Panc1 (cell line): ENCODE measurements around the gene ALPL. TPM values are rescaled to one million over a fixed set of nuclear protein-coding genes. Genes with fewer than 3 reads are reported as not detected.

Experiments used
- ATAC-seq: fragments of 200-7000 bp; cut with Tn5 transposase; 2 replicates; pipeline ENCODE4 v1.9.1; 2020; ENCODE audit warnings: mild to moderate bottlenecking, moderate library complexity
- BruUV-seq: library from RNA; stranded (reverse); fragments of 400-500 nt; replicated peaks from 2 replicates; lab custom pipeline; 2021; lab: Mats Ljungman, UMichigan
- CTCF ChIA-PET: fragments of 300-600 bp; sonication (Branson Sonifier 250); formaldehyde crosslinking; loops from one replicate; lab custom pipeline; 2022; ENCODE audit warnings: antibody characterized with exemption; lab: Charles Lee
- POLR2A ChIA-PET: fragments of 300-600 bp; sonication (Branson Sonifier 250); formaldehyde crosslinking; loops from one replicate; lab custom pipeline; 2022; ENCODE audit warnings: antibody characterized with exemption; lab: Charles Lee
- DNase-seq: peaks from one replicate; pipeline ENCODE4 v3.0.0-alpha.2; 2010; ENCODE audit warnings: low read depth, low spot score
- H3K27ac ChIP-seq: 2 replicates; pipeline ENCODE4 v1.5.1; 2011; ENCODE audit warnings: mild to moderate bottlenecking, low read length, inconsistent platforms
- H3K27me3 ChIP-seq: fragments of 200-500 bp; sonication (Bioruptor generic); 2 replicates; pipeline ENCODE4 v1.6.0; 2014; ENCODE audit warnings: low read length, inconsistent platforms; ENCODE audit not compliant: control insufficient read depth, insufficient read depth
- H3K36me3 ChIP-seq: fragments of 200-500 bp; sonication (Bioruptor generic); 2 replicates; pipeline ENCODE4 v1.5.1; 2014; ENCODE audit warnings: inconsistent platforms, mild to moderate bottlenecking, low read length, moderate library complexity; ENCODE audit not compliant: control insufficient read depth, insufficient read depth
- H3K4me1 ChIP-seq: 2 replicates; pipeline ENCODE4 v1.5.1; 2011; ENCODE audit warnings: inconsistent platforms, mild to moderate bottlenecking, low read length, moderate library complexity; ENCODE audit not compliant: control insufficient read depth, insufficient read depth
- H3K4me3 ChIP-seq, 2 experiments: 2 replicates each; pipeline ENCODE4 v1.5.1; 2011 to 2012; ENCODE audit warnings: low read depth in 2 of 2, low read length in 2 of 2, mild to moderate bottlenecking in 2 of 2, inconsistent platforms in 1 of 2, moderate library complexity in 1 of 2
- H3K9me3 ChIP-seq: fragments of 200-500 bp; sonication (Bioruptor generic); 2 replicates; pipeline ENCODE4 v1.5.1; 2014; ENCODE audit warnings: low read depth, mild to moderate bottlenecking, inconsistent platforms, low read length, moderate library complexity; ENCODE audit not compliant: control insufficient read depth, insufficient read depth
- POLR2AphosphoS5 ChIP-seq: IDR thresholded peaks from 2 replicates; pipeline ENCODE4 v1.6.1; 2012; ENCODE audit warnings: mild to moderate bottlenecking, low read depth, low read length, moderate library complexity
- SIN3A ChIP-seq: IDR thresholded peaks from 2 replicates; pipeline ENCODE4 v1.6.1; 2012; ENCODE audit warnings: low read depth, mild to moderate bottlenecking, low read length, moderate library complexity, borderline replicate concordance; ENCODE audit not compliant: insufficient read depth
- TCF7L2 ChIP-seq: IDR thresholded peaks from 2 replicates; pipeline ENCODE4 v1.6.1; 2011; ENCODE audit warnings: mild to moderate bottlenecking, low read depth, low read length, inconsistent platforms
- in situ Hi-C: cut with HindIII; loops from 2 replicates; pipeline ENCODE4 v1.10.0; 2016; ENCODE audit warnings: low sequenced_read_pairs, low pct_unique_long_range_greater_than_20kb
- intact Hi-C: fragments of 100-400 bp; cut with micrococcal nuclease; formaldehyde crosslinking; loops from one replicate; pipeline ENCODE4 v1.10.0; 2022; ENCODE audit not compliant: unreplicated experiment
- total RNA-seq: library from RNA; stranded (reverse); gene quantifications from one replicate; pipeline ENCODE4 v1.2.1, GENCODE V29; 2021; ENCODE audit not compliant: unreplicated experiment
- TF ChIP-seq, protein P1 (sequence below): fragments of 450-650 bp; IDR thresholded peaks from 2 replicates; pipeline ENCODE4 v1.5.1; 2017; ENCODE audit warnings: mild to moderate bottlenecking
- TF ChIP-seq, protein P2 (sequence below), 2 experiments: IDR thresholded peaks; 2 replicates each; pipeline ENCODE4 v1.6.1; 2011 to 2012; ENCODE audit warnings: low read depth in 2 of 2, control low read depth in 1 of 2, low read length in 1 of 2, mild to moderate bottlenecking in 1 of 2, moderate library complexity in 1 of 2; ENCODE audit not compliant: insufficient read depth in 1 of 2

Gene ALPL
- total RNA-seq, 1 experiment from 2014 or later = 0.82 TPM

DNA sequence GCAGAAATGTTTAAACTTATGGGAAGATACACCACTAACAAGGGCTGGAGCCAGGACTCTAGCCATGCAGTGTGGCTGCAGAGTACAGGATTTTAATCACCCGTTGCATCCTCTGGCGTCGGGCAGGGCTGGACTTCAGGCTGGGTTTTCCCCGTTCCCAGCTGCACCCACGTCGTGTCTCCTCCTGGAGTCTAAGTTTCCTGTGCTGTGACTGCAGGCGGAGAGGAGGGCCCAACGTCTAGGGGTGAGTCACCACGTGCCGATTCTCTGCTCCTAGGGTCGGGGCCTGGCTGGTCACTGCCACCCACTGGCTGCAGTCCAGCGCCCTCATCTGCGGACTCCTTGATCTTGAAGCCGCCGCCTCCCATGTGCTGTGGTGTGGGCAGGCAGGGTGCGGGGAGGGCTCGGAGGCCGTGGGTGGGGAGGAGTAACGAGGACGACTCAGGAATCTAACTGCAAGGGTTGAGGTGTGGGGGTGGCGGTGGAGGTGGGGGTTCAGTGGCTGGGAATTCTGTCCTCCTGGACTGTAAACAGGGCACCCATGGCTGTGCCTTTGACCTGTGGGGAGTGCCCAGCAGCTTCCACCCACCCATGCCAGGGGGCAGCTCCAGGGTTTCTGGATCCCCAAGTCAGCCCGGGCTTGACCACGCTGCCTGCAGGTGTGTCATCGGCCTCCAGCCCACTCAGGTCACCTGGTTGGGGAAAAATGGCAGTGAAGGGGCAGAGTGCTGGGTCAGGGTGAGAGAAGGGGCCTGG is 77.8 kb downstream of the ALPL start:
- ATAC-seq (peak; percentile 88), DNase-seq (no peak)
- Histone ChIP-seq H3K27ac (no peak overlapping the region), H3K9me3 (no peaks in the 10 kb centered on the region), H3K4me3 (no peak overlapping the region), H3K4me1 (peaks cover 11% of the 10 kb centered on the region), H3K27me3 (no peaks in the 10 kb centered on the region), H3K36me3 (no peaks in the 10 kb centered on the region)
- in situ Hi-C loops (no loop called here), intact Hi-C loops (no loop called here)
- TF ChIP-seq TCF7L2 = peak; percentile 64
- TF ChIP-seq POLR2AphosphoS5 = no peak
- ChIA-PET POLR2A (no interaction called here), CTCF (interaction anchor here (2.0 kb wide), 1 partner anchor 217 kb away, joined by 4 read pairs; no protein-coding TSS in a partner anchor)
- no TSS peak for BruUV-seq

DNA sequence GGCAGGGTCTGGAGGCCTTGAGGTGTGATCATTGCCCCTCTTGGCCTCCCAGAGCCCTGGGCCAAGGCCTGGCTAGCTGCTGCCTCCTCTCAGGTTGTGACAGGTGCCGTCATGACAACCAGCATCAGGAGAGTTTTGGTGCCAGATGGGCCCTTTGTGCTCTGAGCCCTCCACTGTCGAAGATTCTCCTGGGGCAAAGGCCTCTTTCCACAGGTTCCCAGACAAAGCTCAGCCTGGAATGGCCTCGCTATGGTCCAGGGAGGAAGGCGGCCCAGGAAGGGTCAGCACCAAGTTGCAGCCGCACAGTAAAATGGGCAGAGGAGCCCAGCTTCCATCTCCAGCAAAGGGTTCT is 78.4 kb downstream of the ALPL start:
- no TSS peak for BruUV-seq
- ATAC-seq (no peak), DNase-seq (no peak)
- CTCF ChIA-PET = interaction anchor here (2.0 kb wide), 1 partner anchor 217 kb away, joined by 4 read pairs; no protein-coding TSS in a partner anchor
- Histone ChIP-seq H3K27me3 (no peaks in the 10 kb centered on the region), H3K27ac (no peak overlapping the region), H3K9me3 (no peaks in the 10 kb centered on the region), H3K36me3 (no peaks in the 10 kb centered on the region), H3K4me1 (peaks cover 11% of the 10 kb centered on the region), H3K4me3 (no peak overlapping the region)
- in situ Hi-C loops (no loop called here), intact Hi-C loops (no loop called here)
- no peak for TF ChIP-seq POLR2AphosphoS5
- TF ChIP-seq, protein P1, sequence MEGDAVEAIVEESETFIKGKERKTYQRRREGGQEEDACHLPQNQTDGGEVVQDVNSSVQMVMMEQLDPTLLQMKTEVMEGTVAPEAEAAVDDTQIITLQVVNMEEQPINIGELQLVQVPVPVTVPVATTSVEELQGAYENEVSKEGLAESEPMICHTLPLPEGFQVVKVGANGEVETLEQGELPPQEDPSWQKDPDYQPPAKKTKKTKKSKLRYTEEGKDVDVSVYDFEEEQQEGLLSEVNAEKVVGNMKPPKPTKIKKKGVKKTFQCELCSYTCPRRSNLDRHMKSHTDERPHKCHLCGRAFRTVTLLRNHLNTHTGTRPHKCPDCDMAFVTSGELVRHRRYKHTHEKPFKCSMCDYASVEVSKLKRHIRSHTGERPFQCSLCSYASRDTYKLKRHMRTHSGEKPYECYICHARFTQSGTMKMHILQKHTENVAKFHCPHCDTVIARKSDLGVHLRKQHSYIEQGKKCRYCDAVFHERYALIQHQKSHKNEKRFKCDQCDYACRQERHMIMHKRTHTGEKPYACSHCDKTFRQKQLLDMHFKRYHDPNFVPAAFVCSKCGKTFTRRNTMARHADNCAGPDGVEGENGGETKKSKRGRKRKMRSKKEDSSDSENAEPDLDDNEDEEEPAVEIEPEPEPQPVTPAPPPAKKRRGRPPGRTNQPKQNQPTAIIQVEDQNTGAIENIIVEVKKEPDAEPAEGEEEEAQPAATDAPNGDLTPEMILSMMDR = no peak
- POLR2A ChIA-PET = no interaction called here

DNA sequence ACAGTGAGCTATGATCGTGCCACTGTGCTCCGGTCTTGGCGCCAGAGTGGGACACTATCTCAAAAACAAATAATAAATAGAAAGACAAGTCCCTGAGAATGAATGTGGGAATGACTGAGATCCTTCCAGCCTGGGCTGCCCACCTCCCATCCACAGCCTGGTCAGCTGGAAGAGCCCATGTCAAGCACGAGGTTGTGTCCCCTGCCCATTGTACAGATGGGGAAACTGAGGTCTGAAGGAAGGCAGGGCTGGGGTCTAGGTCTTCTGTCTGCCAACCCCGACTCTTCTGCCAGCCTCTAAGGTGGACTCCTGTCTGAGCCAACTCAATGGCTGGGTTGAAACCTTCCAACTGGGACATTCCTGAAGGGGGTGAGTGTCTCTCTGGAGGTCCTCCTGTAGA is 80.4 kb downstream of the ALPL start:
- ATAC-seq (no peak), DNase-seq (no peak)
- in situ Hi-C loops (no loop called here), intact Hi-C loops (loop anchor here (10.0 kb wide), 1 partner anchor 65 kb away; no protein-coding TSS in a partner anchor)
- CTCF ChIA-PET = no interaction called here
- no TSS peak for BruUV-seq
- Histone ChIP-seq H3K36me3 (no peaks in the 10 kb centered on the region), H3K27me3 (no peaks in the 10 kb centered on the region), H3K4me3 (no peak overlapping the region), H3K9me3 (no peaks in the 10 kb centered on the region), H3K27ac (no peak overlapping the region), H3K4me1 (peaks cover 11% of the 10 kb centered on the region)
- POLR2A ChIA-PET = no interaction called here
- TF ChIP-seq, protein P2, sequence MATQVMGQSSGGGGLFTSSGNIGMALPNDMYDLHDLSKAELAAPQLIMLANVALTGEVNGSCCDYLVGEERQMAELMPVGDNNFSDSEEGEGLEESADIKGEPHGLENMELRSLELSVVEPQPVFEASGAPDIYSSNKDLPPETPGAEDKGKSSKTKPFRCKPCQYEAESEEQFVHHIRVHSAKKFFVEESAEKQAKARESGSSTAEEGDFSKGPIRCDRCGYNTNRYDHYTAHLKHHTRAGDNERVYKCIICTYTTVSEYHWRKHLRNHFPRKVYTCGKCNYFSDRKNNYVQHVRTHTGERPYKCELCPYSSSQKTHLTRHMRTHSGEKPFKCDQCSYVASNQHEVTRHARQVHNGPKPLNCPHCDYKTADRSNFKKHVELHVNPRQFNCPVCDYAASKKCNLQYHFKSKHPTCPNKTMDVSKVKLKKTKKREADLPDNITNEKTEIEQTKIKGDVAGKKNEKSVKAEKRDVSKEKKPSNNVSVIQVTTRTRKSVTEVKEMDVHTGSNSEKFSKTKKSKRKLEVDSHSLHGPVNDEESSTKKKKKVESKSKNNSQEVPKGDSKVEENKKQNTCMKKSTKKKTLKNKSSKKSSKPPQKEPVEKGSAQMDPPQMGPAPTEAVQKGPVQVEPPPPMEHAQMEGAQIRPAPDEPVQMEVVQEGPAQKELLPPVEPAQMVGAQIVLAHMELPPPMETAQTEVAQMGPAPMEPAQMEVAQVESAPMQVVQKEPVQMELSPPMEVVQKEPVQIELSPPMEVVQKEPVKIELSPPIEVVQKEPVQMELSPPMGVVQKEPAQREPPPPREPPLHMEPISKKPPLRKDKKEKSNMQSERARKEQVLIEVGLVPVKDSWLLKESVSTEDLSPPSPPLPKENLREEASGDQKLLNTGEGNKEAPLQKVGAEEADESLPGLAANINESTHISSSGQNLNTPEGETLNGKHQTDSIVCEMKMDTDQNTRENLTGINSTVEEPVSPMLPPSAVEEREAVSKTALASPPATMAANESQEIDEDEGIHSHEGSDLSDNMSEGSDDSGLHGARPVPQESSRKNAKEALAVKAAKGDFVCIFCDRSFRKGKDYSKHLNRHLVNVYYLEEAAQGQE (IDR thresholded peaks at IDR 0.05; ENCODE audit: insufficient read depth in 1 of 2, low read depth in 2 of 2, low read length in 1 of 2) = no peak
- TF ChIP-seq POLR2AphosphoS5 (no peak), TCF7L2 (no peak), SIN3A (no peak)
- TF ChIP-seq, protein P1 = no peak
